GM21447 (cell line): ENCODE results near the gene G3BP2.
"Not testable (repeated sequence)": the region's sequence is repeated elsewhere in the genome, so short reads cannot be mapped to it uniquely, and the experiment has no call there.

ENCODE experiments used
- ATAC-seq: cut with Tn5 transposase; IDR thresholded peaks from one replicate; pipeline ENCODE4 v1.9.1; 2021; ENCODE audit not compliant: unreplicated experiment

G3BP2 gene

DNA sequence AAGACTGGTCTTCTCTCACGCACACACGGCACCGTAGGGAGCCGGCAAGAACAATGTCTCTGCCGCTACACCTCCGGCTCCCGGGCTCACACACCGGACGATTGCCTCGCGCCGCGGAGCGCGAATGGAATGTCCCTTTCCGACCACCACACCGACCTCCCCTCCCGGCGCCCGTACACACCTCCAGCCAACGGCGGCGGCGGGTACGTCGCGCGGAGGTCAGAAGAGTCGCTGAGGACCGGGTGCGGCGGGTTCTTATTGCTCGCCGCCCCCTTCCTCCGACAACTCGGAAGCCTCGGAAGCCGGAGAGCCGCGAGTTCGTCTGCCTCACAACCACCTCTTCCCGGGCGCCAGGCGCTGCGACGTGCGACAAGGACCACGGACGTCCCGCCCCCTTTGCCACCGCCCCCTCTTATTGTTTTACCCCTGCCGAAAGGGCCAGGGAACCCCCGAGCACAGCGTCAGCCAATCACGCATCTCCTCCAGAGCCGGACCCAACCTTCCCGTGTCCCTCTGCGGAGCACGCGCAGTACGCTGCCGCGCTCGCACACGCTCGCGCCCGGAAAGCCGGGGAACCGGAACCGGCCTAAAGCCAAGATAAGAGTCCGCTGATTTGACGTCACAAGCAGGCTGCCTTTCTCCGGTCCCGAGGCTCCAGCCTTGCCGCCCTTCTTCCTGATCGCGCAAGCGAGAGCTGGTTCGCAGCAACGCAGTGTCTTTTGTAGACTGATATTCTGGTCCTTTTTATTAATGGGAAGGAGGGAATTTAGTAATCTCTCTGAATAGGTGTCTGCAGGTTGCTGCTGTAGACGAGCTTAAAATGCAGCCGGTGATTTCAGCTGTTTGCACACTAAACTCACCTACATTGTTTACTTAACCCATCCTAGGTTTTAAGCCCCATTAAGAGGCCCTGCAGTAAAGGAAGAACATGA, at the start of gene G3BP2:
G3BP2 (minus strand) TSS at position 385 of the 932 bp plus-strand sequence. CDS start 11,386 bp downstream, outside the sequence.
- peak; percentile 91 for ATAC-seq

- no peak for ATAC-seq
Measured at GRCh38 chr4:75722417-75722816, 49.2 kb upstream of the G3BP2 start.

DNA sequence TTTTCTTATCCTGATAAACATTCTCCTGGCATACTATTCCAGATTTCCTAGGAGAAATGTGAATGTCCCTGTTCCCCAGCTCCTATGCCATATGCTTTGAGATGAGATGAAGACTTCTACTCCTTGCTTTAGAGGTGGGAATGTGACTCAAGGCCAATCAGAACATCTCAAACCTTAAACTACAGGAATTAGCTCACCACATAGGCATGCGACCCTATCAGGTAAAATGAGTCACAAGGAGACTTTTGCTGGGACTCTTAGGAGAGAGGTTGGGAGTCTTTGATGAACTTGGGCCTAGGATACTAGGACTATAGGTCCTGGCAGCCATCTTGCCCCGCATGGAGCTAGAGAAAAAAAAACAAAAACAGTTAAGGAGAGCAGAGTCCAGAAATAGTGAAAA, 45.3 kb upstream of the G3BP2 start:
- no peak for ATAC-seq

DNA sequence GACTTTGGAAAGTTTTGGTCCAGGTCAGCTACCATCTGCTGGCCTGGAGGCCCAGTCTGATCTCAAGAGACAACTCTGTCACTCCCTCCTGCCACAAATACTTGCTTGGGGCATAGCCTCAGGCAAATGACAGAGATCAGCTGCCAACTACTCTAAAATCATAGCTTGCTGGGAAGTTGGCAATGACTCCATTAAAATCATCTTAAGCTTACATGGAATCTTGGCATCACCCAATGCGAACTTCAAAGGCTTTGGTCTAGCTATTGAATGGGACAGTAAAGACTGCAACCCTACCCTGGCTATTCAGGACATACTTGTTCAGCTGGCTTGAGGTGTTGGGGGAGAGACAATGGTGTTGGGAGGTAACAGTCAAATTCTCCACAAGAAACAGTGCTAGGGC, 44.2 kb upstream of the G3BP2 start:
- ATAC-seq, result no peak

GRCh38 chr4:75716054-75716453, 42.8 kb upstream of the G3BP2 start:
- not testable (repeated sequence) for ATAC-seq

DNA sequence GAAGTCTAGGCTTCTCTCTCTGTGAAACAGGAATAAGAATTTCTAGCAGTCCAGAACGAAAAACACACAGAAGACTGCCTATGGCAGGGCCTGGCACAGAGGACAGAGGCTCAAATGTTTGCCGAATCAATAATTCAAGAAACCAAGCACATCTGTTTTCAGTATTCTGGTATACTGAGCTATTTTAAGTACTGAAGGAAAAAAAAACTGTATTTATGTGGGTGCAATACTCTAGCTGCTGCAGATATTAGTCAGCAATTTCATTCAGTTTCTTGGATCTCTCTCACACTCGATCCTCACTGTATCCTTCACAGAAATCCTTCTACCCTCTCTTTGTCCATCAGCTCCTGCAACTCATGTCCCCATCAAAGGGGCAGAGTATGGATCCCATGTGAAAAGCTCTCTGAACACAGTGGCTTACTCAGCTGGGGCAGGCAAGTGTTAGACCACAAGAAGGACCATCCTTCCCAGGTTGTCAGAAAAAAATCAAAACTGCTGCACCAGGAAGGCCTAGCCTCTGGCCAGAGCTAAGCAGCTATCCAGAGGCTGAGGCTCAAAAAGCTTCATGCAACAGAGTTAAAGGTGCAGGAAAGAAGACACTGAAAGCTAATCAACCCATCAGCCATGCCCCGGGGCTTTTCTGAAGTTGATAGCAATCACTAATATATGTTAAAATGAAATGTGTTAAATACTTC, 42.0 kb upstream of the G3BP2 start:
- no peak for ATAC-seq

GRCh38 chr4:75714704-75715103, 41.5 kb upstream of the G3BP2 start:
- ATAC-seq, result no peak

DNA sequence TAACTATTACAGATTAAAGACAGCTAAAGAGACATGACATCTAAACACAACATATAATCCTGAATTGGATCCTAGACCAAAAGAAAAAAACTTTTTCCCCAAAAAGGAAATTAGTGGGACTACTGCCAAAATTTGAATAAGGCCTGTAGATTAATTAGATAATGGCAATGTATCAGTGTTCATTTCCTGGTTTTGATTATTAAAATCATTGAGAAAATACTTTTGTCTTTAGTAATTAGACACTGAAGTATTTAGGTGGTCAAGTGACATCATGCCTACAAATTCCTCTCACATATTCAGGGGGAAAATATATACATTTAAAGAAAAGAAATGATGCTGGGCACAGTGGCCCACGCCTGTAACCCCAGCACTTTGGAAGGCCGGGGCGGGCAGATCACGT, 40.8 kb upstream of the G3BP2 start:
- ATAC-seq, result no peak

DNA sequence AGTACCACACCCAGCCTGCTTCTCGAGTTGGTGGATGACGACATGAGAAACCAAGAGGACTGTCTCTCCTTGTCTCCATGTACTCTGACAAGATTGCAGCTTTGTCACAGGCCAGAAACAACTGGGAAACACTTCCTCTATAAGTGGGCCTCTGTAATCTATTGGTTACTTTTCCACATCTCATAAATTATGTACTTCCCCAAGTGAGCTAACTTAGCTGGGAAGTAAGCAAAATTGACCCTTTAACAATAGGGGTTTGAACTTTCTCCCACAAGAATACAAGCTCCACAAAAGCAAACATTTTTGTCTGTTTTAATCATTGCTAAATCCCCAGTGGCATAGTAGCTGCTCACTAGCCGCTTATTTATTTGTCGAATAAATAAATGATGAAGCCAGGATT, 37.0 kb upstream of the G3BP2 start:
- ATAC-seq, result no peak

DNA sequence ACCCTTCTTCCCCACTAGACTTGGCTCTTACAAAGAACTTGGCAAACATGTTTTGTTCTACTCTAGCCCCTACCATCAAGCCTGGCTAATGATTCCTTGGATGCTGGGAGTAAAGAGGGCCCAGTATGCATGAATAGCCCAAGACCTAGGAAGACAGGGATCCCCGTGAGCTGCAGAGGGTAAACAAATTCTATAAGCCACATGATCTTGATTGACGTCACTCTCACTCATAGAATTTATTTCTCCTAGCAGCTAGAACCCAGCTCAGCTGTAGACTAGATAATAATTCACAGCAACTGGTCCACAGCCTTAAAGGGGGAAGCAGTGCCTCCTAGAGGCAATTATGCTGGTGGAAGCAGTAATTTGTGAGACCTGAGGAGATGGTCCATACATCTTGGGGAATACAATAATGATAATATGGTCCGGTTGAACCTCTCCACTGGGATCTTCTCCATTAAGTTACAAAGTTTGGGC, 35.0 kb upstream of the G3BP2 start:
- peak; percentile 70 for ATAC-seq

DNA sequence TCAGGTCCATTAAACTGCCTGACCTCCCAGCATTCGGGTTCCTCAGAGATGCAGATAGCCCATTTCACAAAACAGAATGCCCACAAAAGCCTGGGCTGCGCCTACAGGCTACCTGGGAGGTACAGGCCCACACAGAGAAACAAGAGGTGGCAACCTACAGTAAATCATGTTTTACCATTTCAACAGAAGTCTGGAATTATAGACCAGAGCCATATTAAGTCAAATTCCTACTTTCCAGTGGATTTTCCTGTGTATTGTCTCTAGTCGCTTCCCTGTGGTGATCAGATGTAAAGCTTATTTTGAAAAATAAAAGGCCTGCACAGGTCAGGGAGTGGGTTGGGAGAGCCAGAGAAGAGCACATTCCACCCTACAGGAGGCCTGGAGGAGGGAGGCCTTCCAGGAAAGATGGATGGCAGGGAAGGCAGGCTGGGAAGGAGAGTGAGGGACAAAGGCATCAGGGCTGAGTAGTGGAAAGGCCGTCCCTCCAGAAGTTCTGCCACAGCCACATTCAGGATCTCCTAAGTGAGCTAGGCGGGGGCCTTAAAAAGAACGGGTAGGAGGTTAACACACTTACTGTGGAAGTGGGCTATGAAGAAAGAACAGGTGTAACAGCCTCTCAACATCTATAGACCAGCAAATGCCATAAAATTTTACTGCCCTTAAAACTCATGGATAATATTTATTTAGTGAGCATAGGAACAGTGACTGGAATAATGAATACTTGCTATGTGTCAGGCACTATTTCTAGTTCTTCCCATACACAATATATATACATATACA, 32.2 kb upstream of the G3BP2 start:
- ATAC-seq, result no peak

GRCh38 chr4:75702919-75703411, 29.8 kb upstream of the G3BP2 start:
- ATAC-seq, result no peak

GRCh38 chr4:75699299-75699698, 26.1 kb upstream of the G3BP2 start:
- ATAC-seq, result peak; percentile 8

GRCh38 chr4:75698963-75699228, 25.7 kb upstream of the G3BP2 start:
- ATAC-seq, result peak; percentile 49

DNA sequence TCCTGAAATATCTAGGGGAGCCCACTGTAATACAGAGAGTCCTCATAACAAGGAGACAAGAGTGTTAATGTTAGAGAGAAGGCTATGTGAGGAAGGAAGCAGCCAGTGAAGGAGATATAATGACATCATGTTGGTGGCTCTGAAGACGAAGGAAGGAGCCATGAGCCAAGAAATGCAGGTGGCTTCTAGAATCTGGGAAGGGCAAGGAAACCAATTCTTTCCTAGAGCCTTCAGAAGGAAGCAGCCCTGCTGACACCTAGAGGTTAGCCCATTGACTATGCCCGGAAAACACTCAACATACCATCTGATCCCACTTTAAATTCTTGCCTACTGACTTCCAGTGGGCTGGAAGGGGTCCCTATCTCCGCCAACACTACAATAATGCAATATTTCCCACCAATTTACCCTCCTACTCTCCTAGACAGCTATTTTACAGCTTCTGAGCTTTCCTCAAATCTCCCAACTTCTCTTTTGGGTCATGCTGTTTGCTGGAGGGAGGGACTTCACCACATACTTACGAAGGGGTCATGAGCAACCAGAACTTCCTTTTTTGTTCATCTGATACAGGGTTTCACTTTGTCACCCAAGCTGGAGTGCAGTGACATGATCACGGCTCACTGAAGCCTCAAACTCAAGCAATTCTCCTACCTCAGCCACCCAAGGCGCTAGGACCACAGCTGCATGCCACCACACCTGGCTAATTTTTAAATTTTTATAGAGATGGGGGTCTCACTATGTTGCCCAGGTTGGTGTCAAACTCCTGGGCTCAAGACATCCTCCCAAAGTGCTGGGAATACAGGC, 25.2 kb upstream of the G3BP2 start:
- ATAC-seq, result peak; percentile 96

DNA sequence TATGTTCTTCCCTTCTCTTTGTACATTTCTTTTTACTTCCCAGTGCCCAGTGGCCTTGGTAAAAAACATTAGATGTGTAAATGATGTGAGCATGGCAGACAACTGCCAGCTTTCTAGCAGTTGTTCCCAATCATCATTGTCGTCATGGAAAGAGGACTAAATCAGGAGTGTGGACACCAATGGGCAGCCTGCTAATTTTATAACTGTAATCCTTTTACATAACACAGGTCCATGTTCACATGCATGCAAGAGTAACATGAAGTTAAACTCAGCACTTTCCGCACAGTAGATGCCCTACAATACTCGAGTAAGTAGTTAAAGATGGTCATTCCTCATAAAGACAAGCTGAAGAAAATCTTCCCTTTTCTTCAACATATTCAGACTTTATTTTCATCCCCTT, 23.4 kb upstream of the G3BP2 start:
- ATAC-seq, result no peak

DNA sequence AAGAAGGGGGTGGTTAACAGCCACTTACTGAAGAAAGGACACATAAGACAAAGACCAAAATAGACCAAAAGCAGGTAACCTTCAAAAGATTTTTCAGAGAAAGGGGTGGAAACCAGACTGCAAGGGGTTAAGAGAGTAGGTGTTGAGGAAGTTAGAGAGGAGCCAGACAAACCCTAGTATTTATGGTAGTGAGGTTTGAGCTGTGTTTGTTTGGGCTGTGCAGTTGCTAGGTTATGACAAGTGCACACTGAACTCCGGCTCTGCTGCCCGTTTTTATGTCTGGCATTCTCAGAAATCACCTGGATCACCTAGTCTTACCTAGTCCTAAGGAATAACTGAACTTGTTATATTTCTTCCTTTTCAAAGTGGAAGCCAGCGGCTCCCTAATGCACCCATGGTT, 22.9 kb upstream of the G3BP2 start:
- ATAC-seq, result no peak

GRCh38 chr4:75692066-75692465, 18.9 kb upstream of the G3BP2 start:
- ATAC-seq, result not testable (repeated sequence)

DNA sequence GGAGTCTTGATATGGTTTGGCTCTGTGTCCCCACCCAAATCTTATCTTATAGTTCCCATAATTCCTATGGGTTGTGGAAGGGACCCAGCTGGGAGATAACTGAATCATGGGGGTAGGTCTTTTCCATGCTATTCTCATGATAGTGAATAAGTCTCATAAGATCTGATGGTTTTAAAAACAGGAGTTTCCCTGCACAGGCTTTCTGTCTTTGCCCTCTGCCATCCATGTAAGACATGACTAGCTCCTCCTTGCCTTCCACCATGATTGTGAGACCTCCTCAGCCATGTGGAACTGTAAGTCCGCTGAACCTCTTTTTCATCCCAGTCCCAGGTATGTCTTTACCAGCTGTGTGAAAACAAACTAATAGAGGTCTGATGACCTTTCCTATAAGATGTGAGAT, 13.9 kb upstream of the G3BP2 start:
- not testable (repeated sequence) for ATAC-seq

DNA sequence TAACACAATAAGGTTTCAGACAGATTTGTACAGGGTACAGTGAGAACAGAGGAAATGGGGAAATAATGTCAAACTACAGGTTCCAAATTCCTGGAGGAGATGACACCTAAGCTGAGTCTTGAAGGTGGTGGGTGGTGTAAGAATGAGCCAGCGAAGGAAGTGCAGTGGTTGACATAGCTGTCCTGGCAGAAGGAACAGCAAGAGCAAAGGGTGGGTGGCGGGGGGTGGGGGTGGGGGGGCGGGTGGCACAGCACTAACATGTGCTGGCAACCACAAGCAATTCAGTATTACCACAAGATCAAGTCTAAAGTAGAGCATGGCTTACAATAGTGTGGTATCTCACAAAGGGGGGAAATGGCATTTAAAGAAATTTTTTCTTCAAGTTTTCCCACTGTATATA, 13.1 kb upstream of the G3BP2 start:
- ATAC-seq, result no peak
